ENCODE results near the gene NR6A1. TPM values are rescaled to one million over a fixed set of nuclear protein-coding genes. Genes with fewer than 3 reads are reported as not detected.

The NR6A1 gene
- total and polyA plus RNA-seq, 2 of the 8 experiments (the other 6 are each of a cell fraction or from before 2014, with no cell fraction given), result 93.2 to 237 TPM

GRCh38 chr9:124658165-124659017 lies 112.7 kb downstream of the NR6A1 start (continued):
- TF ChIP-seq SP1 (IDR thresholded peaks at IDR 0.05; ENCODE audit: low read depth, low read length), result no peak

Measured in H1 (cell line).